DOHH2 (cell line): Measurements from ENCODE around the gene THBS2.

Source experiments
- EZH2phosphoT487 ChIP-seq: fragments of 200-600 bp; sonication (generic); IDR thresholded peaks from 2 replicates; pipeline ENCODE4 v1.6.1; 2017; ENCODE audit warnings: borderline replicate concordance, mild to moderate bottlenecking, antibody characterized with exemption, low read length, moderate library complexity, mixed read lengths
- TF ChIP-seq, protein P1 (sequence below): fragments of 200-600 bp; sonication (generic); IDR thresholded peaks from one replicate; pipeline ENCODE4 v1.5.1; 2014; ENCODE audit warnings: antibody characterized with exemption, mild to moderate bottlenecking, low read depth, low read length; ENCODE audit not compliant: poor library complexity, severe bottlenecking

- TF ChIP-seq, protein P1, sequence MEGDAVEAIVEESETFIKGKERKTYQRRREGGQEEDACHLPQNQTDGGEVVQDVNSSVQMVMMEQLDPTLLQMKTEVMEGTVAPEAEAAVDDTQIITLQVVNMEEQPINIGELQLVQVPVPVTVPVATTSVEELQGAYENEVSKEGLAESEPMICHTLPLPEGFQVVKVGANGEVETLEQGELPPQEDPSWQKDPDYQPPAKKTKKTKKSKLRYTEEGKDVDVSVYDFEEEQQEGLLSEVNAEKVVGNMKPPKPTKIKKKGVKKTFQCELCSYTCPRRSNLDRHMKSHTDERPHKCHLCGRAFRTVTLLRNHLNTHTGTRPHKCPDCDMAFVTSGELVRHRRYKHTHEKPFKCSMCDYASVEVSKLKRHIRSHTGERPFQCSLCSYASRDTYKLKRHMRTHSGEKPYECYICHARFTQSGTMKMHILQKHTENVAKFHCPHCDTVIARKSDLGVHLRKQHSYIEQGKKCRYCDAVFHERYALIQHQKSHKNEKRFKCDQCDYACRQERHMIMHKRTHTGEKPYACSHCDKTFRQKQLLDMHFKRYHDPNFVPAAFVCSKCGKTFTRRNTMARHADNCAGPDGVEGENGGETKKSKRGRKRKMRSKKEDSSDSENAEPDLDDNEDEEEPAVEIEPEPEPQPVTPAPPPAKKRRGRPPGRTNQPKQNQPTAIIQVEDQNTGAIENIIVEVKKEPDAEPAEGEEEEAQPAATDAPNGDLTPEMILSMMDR = no peak
- no peak for TF ChIP-seq EZH2phosphoT487
Measured at GRCh38 chr6:169194737-169195136, 58.9 kb downstream of the THBS2 start.
